NCI-H2196 treated with DMSO at 0.1 percent for 48 hours (cell line): Measurements from ENCODE around the gene HSD17B1.
A peak's percentile ranks its signal among the peaks of the same experiment; 100 is the strongest.

Experiments used
- DNase-seq: peaks from one replicate; lab custom pipeline; 2025; ENCODE audit not compliant: unreplicated experiment; lab: John Stamatoyannopoulos, UW

Gene HSD17B1

DNA sequence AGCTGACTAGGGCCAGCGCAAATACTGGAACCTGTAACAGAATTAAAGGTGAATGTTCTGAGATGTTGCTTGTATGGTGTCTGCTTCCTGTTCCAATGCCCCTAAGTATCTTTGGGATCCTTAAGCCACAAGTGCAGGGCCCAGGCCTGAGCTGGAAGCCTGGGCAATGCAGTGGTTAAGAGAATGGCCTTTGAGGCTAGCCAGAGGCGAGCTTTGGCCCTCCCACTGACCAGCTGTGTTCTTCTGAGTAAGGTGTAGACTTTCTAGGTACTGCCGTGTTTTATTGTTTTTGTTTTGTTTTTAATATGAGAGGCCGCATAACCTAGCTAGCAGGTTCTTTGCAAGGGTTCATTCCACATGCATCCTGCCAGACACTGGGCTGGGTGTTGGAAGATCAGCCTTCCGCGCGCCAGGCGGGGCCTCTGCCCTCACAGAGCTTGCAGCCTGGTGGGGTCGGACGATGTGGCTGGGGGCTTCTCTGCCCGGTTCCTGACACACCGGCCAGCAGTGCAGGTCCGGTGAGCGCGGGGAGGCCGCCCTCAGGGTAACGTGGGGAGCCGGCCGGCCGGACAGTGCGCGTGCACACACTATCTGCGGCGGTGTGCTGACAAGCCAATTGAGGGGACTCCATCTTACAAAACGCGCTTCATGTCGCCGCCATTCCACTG lies 13.6 kb downstream of the HSD17B1 start:
- no peak for DNase-seq

GRCh38 chr17:42566883-42567573 lies 14.3 kb downstream of the HSD17B1 start, which contains the start of gene MLX:
MLX (plus strand) TSS chr17:42567100; CDS start chr17:42567125, 25 bp downstream.
- DNase-seq: peak; percentile 71

DNA sequence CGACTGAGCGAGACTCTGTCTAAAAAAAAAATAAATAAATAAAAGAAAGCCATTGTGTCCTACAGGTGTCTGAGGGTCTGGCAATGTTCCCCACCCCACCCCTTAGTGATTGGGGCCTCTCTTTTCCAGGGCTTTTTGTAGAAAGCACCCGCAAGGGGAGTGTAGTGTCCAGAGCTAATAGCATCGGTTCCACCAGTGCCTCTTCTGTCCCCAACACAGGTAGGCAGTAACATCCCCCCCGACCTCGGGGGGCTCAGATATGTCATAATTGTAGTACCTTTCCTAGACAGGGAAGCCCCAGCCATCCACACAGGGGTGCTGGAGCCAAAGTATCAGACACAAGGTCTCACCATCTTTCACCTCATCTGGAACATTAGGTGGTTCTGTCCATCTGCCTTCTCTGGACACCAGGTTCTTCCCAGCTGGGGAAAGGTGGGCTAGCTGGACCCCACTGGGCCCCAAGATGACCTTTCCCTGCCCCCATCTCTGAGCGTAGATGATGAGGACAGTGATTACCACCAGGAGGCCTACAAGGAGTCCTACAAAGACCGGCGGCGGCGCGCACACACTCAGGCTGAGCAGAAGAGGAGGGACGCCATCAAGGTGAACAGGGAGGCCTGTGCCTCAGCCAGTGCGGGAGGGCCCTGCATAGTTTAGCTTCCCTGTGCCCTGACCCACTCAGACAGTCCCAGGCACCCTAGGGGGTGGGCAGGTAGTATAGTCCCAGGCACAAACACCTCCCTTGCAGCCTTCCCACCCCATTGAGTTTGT lies 15.8 kb downstream of the HSD17B1 start:
- no peak for DNase-seq

- no peak for DNase-seq
Observed at GRCh38 chr17:42571435-42572225, 18.9 kb downstream of the HSD17B1 start.

DNA sequence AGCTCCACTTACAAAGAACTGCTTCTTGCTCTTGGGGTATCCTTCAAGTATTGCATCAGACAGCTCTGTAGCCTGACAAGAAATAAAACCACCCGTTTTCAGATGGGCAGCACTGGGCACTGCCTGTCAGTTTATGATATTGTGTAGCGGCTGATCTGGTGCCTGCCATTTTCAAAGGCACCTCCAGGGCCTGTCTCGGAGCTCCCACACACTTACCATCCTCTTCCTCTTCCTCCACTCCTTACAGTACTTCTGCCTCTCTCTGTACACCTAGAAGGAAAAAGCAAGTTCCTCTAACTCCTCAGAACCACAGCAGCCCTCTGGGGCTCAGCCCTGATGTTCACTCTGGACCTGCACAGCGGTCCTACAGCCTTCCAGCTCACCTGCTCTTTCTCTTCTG lies 20.4 kb downstream of the HSD17B1 start:
- no peak for DNase-seq

GRCh38 chr17:42574463-42574862 lies 21.7 kb downstream of the HSD17B1 start:
- no peak for DNase-seq

- no peak for DNase-seq
Observed at GRCh38 chr17:42577140-42577531, 24.4 kb downstream of the HSD17B1 start.

DNA sequence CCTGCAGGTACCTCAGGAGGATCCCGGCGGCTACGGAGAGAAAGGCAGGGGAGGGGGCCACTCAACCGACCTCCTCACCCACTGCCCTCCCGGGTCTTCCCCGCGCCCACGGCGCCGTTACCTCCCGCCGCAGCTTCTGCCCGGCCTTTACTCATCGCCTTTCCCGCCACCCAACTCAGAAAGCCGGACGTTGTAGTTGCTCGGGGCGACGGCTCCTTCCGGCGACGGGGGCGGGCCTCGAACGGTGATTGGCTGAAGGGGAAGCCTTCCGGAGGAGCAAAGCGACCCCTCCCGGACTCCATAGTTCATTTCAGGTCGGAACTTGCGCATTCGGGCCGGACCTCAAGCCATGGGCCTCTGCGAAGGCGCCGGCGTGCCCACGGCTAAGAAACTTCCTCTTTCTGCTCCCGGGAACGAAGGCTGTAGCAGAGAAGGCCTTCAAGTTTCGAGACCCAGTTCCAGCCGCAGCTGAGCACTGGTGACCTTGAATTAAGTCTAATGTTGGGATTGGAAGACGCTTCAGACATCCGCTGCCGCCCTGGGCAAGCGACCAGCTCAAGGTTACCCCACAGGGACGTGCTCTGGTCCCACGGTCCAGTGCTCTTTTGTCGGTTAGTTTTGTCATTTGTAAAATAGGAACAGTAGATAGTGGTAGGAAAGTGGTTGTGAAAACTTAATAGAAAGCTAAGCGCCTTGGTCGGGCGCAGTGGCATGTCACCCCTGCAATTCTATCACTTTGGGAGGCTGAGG lies 25.0 kb downstream of the HSD17B1 start, which contains the start of gene PSMC3IP:
Gene PSMC3IP (minus strand): TSS at position 198 of the 750 bp plus-strand sequence. CDS start 43 bp downstream, at position 155.
- peak; percentile 68 for DNase-seq

GRCh38 chr17:42578282-42578869 lies 25.7 kb downstream of the HSD17B1 start:
- DNase-seq: peak; percentile 34

DNA sequence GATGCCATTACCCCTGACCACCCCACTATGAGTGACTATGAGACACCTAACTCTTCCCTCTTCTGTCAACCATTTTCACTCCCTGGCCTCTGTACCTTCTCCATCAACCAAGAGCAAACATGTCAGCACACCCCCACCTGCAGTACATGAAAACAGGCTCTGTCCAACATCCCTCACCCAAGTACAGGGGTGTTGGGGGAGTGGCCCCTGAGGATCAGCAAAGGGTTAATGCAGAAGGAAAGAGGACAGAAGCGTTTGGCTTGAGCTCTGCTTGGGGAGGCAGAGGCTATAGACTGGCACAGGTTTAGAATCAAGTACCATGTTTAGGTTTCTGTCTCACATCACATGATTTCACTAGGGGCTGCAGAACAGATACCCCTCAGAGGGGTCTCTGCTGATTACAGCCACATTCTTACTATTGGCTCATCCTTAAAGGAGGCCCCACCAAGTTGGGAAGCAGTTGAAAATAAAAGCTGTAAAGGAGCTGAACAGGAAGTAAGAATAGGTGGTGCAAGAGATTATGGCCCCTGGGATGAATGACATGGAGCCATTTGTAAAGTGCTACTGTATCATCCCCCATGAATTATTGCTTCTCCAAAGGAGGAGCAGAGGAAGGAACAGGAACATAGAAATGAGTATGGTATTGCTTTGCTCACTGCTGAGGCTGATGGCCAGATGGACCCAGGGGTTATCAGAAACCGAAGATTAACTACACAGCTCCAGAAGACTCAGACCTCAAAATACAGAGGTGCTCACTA lies 27.2 kb downstream of the HSD17B1 start:
- no peak for DNase-seq

DNA sequence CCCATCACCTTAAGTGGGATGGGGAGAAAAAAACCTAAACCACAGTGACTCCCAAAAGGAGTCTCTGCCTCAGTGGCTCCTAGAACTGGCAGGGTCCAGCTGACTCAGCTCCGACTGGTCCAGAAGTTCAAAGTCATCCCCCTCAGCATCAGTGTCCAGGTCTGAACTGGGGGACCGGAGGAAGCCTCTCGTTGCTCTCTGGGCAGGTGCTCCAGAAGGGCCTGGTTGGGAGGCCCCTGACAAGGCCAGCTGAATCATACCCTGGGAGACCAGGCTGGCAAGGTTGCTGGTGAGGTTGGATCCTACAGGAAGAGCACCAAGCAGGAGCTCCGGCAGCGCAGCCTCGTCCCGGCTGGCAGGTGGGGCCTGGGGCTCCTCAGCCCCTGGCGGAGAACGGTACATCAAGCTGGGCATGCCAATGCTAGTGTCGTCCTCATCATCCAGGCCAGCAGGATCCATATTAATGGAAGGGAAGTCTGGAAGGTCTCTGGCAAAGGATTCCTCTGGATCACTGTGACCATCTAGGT lies 29.1 kb downstream of the HSD17B1 start:
- DNase-seq: no peak

- no peak for DNase-seq
Observed at GRCh38 chr17:42584880-42585279, 32.2 kb downstream of the HSD17B1 start.

GRCh38 chr17:42585353-42585752 lies 32.6 kb downstream of the HSD17B1 start:
- no peak for DNase-seq

DNA sequence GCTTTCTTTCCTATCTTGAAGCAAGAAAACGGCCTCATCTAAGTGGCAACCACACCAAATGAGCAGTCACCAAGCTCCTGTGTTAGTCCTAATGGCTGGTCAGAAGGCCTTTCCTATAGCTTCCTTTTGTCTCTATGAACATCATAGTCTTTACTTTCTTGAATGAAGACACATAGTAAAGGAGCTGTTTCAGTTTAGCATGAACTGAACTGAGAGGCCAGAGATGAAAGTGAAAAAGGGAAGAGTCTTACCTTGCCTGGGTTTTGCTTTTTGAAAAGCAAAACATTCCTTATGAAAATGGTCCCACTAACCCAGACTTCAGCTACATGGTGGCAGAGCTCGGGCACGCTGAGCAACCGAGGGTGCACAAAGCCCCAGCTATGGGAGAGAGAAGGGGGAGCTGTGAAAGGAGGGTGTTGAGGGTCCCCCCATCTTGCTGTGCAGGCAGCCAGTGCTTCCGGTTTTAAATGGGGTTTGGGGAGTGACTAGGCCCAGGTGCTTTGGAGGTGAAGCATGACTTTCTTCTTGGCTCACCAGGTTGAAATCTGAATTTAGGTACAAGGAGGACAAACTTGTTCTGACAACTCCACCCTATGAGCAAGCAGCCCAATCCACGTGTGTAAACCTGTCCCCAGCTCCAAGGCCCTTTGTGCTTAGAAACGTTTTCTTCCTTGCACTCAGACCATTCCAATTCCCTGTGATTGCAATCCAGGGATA lies 33.9 kb downstream of the HSD17B1 start:
- no peak for DNase-seq

GRCh38 chr17:42590886-42591285 lies 38.2 kb downstream of the HSD17B1 start:
- DNase-seq: no peak

GRCh38 chr17:42591411-42591810 lies 38.7 kb downstream of the HSD17B1 start:
- DNase-seq: no peak

DNA sequence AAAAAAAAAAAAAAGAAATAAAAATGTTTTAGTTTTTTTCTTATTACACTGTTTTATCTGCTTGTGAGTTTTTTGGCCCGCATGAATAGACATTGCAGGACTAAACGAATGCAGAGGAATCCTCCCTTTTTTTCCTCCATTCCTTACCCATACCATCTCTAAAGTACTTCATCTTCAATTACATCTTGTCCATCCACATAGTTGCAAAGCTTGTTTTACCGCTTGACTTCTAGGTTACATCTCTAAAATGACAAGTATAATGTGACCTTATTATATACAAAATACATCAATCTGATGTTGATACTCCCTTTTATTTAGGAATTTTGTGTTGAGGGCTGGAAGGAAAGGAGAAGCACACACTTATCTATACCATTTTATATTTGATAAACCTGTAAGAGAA lies 43.7 kb downstream of the HSD17B1 start:
- no peak for DNase-seq

GRCh38 chr17:42598905-42599304 lies 46.2 kb downstream of the HSD17B1 start:
- peak; percentile 19 for DNase-seq
